ENCODE data around the gene SLC22A14.
A peak's percentile ranks its signal among the peaks of the same experiment; 100 is the strongest.

Gene SLC22A14

GRCh38 chr3:38347421-38348200 lies 65.5 kb downstream of the SLC22A14 start:
- DNase-seq = no peak

GRCh38 chr3:38348903-38349302 lies 66.8 kb downstream of the SLC22A14 start:
- DNase-seq = no peak

- no peak for DNase-seq
Observed at GRCh38 chr3:38349684-38350359, 67.7 kb downstream of the SLC22A14 start.

GRCh38 chr3:38353151-38353550 lies 71.1 kb downstream of the SLC22A14 start:
- no peak for DNase-seq

- DNase-seq = peak; percentile 18
Observed at GRCh38 chr3:38354588-38355330, 72.7 kb downstream of the SLC22A14 start.

- no peak for DNase-seq
Observed at GRCh38 chr3:38359038-38359437, 76.9 kb downstream of the SLC22A14 start.

GRCh38 chr3:38360345-38360744 lies 78.3 kb downstream of the SLC22A14 start:
- no peak for DNase-seq

GRCh38 chr3:38361496-38361895 lies 79.4 kb downstream of the SLC22A14 start:
- no peak for DNase-seq

GRCh38 chr3:38362825-38363224 lies 80.7 kb downstream of the SLC22A14 start:
- no peak for DNase-seq

GRCh38 chr3:38364721-38365400 lies 82.8 kb downstream of the SLC22A14 start:
- no peak for DNase-seq

GRCh38 chr3:38365469-38366062 lies 83.5 kb downstream of the SLC22A14 start:
- no peak for DNase-seq

- DNase-seq = no peak
Observed at GRCh38 chr3:38366082-38366481, 84.0 kb downstream of the SLC22A14 start.

GRCh38 chr3:38367779-38368178 lies 85.7 kb downstream of the SLC22A14 start:
- DNase-seq = no peak
